CD4-positive, CD25-positive, alpha-beta regulatory T cell (primary cell): ENCODE results near the gene KCTD17. TPM values are rescaled to one million over a fixed set of nuclear protein-coding genes. Genes with fewer than 3 reads are reported as not detected.
A peak's percentile ranks its signal among the peaks of the same experiment; 100 is the strongest.

Experiments used
- ATAC-seq, 2 donors: fragments of 150-1000 bp; cut with Tn5 transposase; one replicate each; pipeline ENCODE4 v1.10.0; 2021; ENCODE audit warnings: low read depth in 2 of 2, moderate number of reproducible peaks in 2 of 2, moderate library complexity in 1 of 2
- DNase-seq, 3 donors: peaks; one replicate each; pipeline versions ENCODE4 v3.0.0 to v3.0.0-alpha.2; 2012 to 2022; ENCODE audit warnings: mixed read lengths in 1 of 3
- H3K27ac ChIP-seq: one replicate; pipeline ENCODE4 v1.7.0; 2013; ENCODE audit warnings: mild to moderate bottlenecking, low read length; ENCODE audit not compliant: insufficient read depth, poor library complexity, severe bottlenecking
- H3K27me3 ChIP-seq: one replicate; pipeline ENCODE4 v1.7.0; 2013; ENCODE audit warnings: low read length; ENCODE audit not compliant: control insufficient read depth, insufficient read depth
- H3K36me3 ChIP-seq: one replicate; pipeline ENCODE4 v1.7.0; 2013; ENCODE audit warnings: mild to moderate bottlenecking, low read length, moderate library complexity; ENCODE audit not compliant: control insufficient read depth, insufficient read depth
- H3K4me1 ChIP-seq: 2 replicates; pipeline ENCODE4 v1.7.0; 2013; ENCODE audit warnings: mild to moderate bottlenecking, low read length; ENCODE audit not compliant: insufficient read depth, control insufficient read depth, poor library complexity, severe bottlenecking
- H3K4me3 ChIP-seq: one replicate; pipeline ENCODE4 v1.7.0; 2013; ENCODE audit warnings: low read depth, mild to moderate bottlenecking, low read length, moderate library complexity
- H3K9me3 ChIP-seq, 2 experiments: 1 replicate in 1 of 2; 2 replicates in 1 of 2; pipeline ENCODE4 v1.7.0; 2013; ENCODE audit warnings: low read length in 2 of 2, mild to moderate bottlenecking in 1 of 2, moderate library complexity in 1 of 2; ENCODE audit not compliant: control insufficient read depth in 2 of 2
- H3K27ac Mint-ChIP-seq, 3 donors: one replicate each; pipeline ENCODE4 v1.8.0; 2020 to 2022; ENCODE audit warnings: mild to moderate bottlenecking in 3 of 3, mixed read lengths in 3 of 3, moderate library complexity in 2 of 3
- H3K27me3 Mint-ChIP-seq: one replicate; pipeline ENCODE4 v1.8.0; 2022; ENCODE audit warnings: mild to moderate bottlenecking, mixed read lengths
- H3K36me3 Mint-ChIP-seq: one replicate; pipeline ENCODE4 v1.8.0; 2020; ENCODE audit warnings: mixed read lengths
- H3K4me1 Mint-ChIP-seq, 4 donors: one replicate each; pipeline ENCODE4 v1.8.0; 2020 to 2022; ENCODE audit warnings: mixed read lengths in 4 of 4, mild to moderate bottlenecking in 1 of 4
- H3K4me3 Mint-ChIP-seq, 4 donors: one replicate each; pipeline ENCODE4 v1.8.0; 2020 to 2022; ENCODE audit warnings: mild to moderate bottlenecking in 4 of 4, mixed read lengths in 4 of 4, moderate library complexity in 3 of 4
- H3K9me3 Mint-ChIP-seq, 7 donors: one replicate each; pipeline ENCODE4 v1.8.0; 2020 to 2022; ENCODE audit warnings: mixed read lengths in 7 of 7, mild to moderate bottlenecking in 3 of 7, moderate library complexity in 2 of 7
- polyA plus RNA-seq, 4 donors: library from polyadenylated mRNA; unstranded; fragments of 300-500 nt; fragmentation: Illumina TruSeq; gene quantifications; one replicate each; pipeline ENCODE4 v1.2.3, GENCODE V29; 2021
- total RNA-seq: library from RNA; stranded (reverse); gene quantifications from one replicate; pipeline ENCODE4 v1.2.3, GENCODE V29; 2022

KCTD17 gene
- total and polyA plus RNA-seq, 5 donors from 2014 or later, result 10.9 to 33.5 (median 14.1) TPM

DNA sequence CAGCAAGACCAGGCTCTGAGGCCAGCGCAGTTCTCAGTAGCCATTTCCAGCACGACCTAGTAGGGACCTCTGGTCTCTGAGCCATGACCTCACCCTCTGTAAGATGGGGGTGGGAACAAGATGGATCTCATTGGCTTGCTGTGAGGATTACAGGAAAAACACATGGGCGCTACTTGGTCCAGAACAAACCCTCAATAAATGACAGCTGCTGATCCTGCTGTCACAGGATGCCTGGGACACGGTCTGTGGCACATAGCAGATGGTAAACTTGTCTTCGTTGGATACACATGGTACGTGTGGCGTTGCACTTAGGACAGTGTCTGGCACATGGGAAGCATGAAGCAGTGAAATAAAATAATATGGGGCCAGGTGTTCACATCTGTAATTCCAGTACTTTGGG, 4.5 kb upstream of the KCTD17 start:
- no peak overlapping the region for H3K27ac Mint-ChIP-seq

DNA sequence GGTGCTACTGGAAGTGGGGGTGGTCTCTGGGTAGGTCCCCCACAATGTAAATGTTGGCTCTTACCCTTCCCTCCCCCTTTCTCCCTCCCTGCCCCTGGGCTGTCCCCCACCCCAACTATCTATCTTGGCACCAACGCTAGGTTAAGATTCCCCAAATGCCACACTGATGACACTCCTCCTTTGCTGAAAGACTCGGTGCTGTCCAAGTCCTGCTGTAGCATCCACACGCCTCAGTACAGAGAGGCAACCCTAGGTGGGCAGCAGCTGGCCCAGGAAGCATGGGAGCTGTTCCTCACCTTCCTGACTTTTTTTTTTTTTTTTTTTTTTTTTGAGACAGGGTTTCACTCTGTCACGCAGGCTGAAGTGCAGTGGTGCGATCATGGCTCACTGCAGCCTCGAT, 3.4 kb upstream of the KCTD17 start:
- Histone ChIP-seq H3K27me3 (no peaks in the 10 kb centered on the region), H3K4me3 (no peak overlapping the region), H3K4me1 (peaks cover 16% of the 10 kb centered on the region), H3K27ac (no peak overlapping the region), H3K36me3 (no peaks in the 10 kb centered on the region), H3K9me3 (no peaks in the 10 kb centered on the region)
- ATAC-seq (no peak), DNase-seq (no peak)
- Mint-ChIP-seq H3K4me1 (peaks cover 0 to 13% (median 6%) of the 10 kb centered on the region in 4 donors), H3K27me3 (no peaks in the 10 kb centered on the region), H3K9me3 (peaks cover 0 to 2% (median 0%) of the 10 kb centered on the region in 7 donors), H3K27ac (no peak overlapping the region), H3K36me3 (no peaks in the 10 kb centered on the region), H3K4me3 (no peak overlapping the region)

More for the DNA sequence above, 4.5 kb upstream of the KCTD17 start:
- peaks cover 0 to 4% (median 0%) of the 10 kb centered on the region in 4 donors for H3K4me1 Mint-ChIP-seq
- ATAC-seq (no peak), DNase-seq (no peak)
- no peaks in the 10 kb centered on the region for H3K27me3 ChIP-seq
- H3K9me3 ChIP-seq, result no peaks in the 10 kb centered on the region
- H3K27me3 Mint-ChIP-seq, result no peaks in the 10 kb centered on the region
- no peaks in the 10 kb centered on the region for H3K36me3 ChIP-seq
- H3K4me3 Mint-ChIP-seq, result no peak overlapping the region
- H3K27ac ChIP-seq, result no peak overlapping the region
- H3K9me3 Mint-ChIP-seq, result peaks cover 0 to 2% (median 0%) of the 10 kb centered on the region in 7 donors
- peaks cover 6% of the 10 kb centered on the region for H3K4me1 ChIP-seq
- no peaks in the 10 kb centered on the region for H3K36me3 Mint-ChIP-seq
- H3K4me3 ChIP-seq, result no peak overlapping the region

DNA sequence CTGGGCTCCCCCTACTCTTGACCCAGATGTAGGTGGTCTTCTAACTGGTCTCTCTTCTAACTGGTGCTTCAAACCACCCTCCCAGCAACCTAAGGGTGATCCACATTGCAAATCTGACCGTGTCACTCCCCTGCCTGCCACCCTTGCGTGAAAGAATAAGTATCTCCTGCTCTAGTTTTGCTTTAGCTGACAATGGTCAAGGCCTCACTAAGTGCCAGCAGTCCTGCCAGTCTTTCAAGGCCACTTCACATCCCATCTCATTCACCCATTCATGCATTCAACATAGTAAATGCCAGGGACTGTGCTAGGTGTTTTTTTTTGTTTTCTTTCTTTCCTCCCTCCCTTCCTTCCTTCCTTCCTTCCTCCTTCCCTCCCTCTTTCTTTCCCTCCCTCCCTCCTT, 2.3 kb upstream of the KCTD17 start:
- DNase-seq (no peak), ATAC-seq (no peak)
- Mint-ChIP-seq H3K4me3 (no peak overlapping the region), H3K9me3 (peaks cover 0 to 2% (median 0%) of the 10 kb centered on the region in 7 donors), H3K36me3 (peaks cover 4% of the 10 kb centered on the region), H3K27me3 (no peaks in the 10 kb centered on the region), H3K27ac (peak overlapping the region in 1 of 3 donors; percentile 78), H3K4me1 (peaks cover 0 to 15% (median 7%) of the 10 kb centered on the region in 4 donors)
- Histone ChIP-seq H3K4me1 (peaks cover 16% of the 10 kb centered on the region), H3K27ac (no peak overlapping the region), H3K4me3 (no peak overlapping the region), H3K27me3 (no peaks in the 10 kb centered on the region), H3K36me3 (peaks cover 3% of the 10 kb centered on the region), H3K9me3 (no peaks in the 10 kb centered on the region)

DNA sequence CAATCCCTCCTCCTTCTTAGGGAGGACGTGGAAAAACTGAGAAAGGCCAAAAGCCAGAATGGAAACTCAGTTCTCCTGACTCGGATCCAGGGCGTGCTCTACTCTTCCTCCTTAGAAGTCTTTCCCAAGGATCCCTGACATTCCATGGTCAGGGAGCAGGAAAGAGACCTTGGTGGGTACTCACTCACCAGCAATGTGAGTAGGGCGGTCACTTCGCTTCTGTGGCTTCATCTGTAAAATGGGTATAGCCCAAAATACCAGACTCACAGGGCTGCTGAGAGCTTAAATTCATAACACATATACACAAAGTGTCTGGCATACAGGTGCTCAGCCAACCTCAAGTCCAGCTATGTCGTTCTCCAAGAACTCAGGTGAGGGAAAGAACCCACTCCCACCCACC, 629 bp upstream of the KCTD17 start:
- Histone ChIP-seq H3K4me1 (peaks cover 16% of the 10 kb centered on the region), H3K27ac (no peak overlapping the region), H3K36me3 (peaks cover 6% of the 10 kb centered on the region), H3K27me3 (no peaks in the 10 kb centered on the region), H3K9me3 (no peaks in the 10 kb centered on the region), H3K4me3 (no peak overlapping the region)
- no peaks in the 10 kb centered on the region for H3K27me3 Mint-ChIP-seq
- H3K27ac Mint-ChIP-seq, result no peak overlapping the region
- peak overlapping the region; percentile 65 to 81 (median 79) for H3K4me3 Mint-ChIP-seq
- ATAC-seq (no peak), DNase-seq (no peak)
- peaks cover 4% of the 10 kb centered on the region for H3K36me3 Mint-ChIP-seq
- peaks cover 0 to 2% (median 0%) of the 10 kb centered on the region in 7 donors for H3K9me3 Mint-ChIP-seq
- peaks cover 0 to 15% (median 7%) of the 10 kb centered on the region in 4 donors for H3K4me1 Mint-ChIP-seq

DNA sequence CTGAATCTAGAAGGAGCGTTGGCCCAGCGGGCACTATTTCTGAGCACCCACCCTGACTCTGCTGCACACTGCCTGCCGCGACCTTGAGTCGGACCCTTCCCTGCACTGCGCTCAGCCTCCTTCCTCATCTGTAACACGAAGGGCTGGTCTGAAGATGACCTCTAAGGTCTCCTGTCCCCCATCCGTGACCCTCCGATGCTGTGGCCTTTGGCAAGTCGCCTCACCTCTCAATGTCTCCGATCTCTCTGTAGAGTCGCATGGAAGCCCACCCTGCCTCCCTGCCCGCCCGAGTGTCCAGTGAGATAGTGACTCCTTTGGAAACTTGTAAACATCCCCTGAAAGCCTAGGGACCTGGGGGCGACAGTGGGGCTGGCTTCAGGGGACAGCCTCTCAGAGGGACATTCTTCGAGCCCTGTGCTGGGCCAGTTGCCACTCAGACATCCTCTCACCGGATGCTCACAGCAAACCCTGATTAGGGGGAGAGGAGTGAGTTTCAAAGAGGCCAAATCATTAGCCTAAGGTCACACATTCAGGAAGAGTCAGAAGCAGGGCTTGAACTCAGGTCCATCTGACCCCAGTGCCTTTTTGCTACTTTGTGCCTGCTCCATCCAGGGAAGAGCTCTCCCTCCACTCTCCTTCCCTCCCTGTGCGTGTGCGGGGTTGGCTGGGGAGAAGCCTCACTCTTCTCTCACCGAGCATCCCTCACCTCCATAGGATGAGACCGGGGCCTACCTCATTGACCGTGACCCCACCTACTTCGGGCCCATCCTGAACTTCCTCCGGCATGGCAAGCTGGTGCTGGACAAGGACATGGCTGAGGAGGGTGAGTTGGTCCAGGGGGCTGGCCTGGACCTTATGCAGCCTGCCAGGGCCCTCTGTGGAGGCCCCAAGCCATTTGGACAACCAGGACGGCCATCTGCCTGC, 1.1 kb downstream of the KCTD17 start:
- H3K4me3 Mint-ChIP-seq, result peak overlapping the region; percentile 85 to 87 (median 86)

DNA sequence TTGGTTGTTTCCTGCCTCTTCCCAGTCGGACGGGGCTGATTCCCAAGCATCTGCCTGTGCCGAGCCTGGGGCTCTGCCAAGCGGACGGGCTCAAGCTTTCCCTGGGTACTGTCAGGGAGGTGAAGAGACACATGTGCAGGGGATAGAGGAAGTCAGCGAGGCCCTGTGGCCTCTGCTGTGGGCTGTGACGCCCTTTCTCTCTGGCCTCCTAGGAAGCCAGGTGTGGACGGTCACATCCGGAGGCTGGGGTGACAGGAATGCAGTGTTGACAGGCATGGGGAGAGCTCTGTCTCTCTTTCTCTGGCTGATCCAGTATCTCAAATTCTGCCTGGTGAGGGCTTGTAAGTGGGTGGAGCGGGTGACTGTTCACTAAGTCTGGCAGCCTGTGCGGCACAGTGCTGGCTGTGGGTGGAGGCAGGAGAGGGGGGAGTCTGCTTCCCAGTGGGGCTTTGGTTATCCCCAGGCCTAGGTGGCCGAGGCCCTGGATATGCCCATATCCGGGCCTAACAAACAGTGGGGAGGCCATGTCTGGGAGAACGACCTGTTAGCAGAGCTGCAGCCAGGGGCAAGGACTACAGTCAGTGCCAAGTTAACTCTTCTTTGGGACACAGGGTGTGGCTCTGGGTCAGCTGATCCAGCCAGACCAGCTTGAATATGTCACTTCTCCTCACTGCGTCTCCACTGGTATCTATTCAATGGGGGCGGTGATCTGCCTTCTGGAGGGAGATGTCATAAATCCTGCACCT, 1.9 kb downstream of the KCTD17 start:
- no peaks in the 10 kb centered on the region for H3K9me3 ChIP-seq
- peaks cover 0 to 2% (median 0%) of the 10 kb centered on the region in 7 donors for H3K9me3 Mint-ChIP-seq
- H3K4me3 Mint-ChIP-seq, result peak overlapping the region; percentile 58 to 87 (median 77)
- peaks cover 16% of the 10 kb centered on the region for H3K4me1 ChIP-seq
- ATAC-seq (no peak), DNase-seq (no peak)
- no peak overlapping the region for H3K4me3 ChIP-seq
- peak overlapping the region in 2 of 3 donors; percentile 49 to 69 for H3K27ac Mint-ChIP-seq
- no peak overlapping the region for H3K27ac ChIP-seq
- H3K36me3 Mint-ChIP-seq, result peaks cover 16% of the 10 kb centered on the region
- H3K4me1 Mint-ChIP-seq, result peaks cover 0 to 15% (median 7%) of the 10 kb centered on the region in 4 donors
- peaks cover 28% of the 10 kb centered on the region for H3K36me3 ChIP-seq
- H3K27me3 Mint-ChIP-seq, result no peaks in the 10 kb centered on the region
- no peaks in the 10 kb centered on the region for H3K27me3 ChIP-seq

More for the DNA sequence above, 1.1 kb downstream of the KCTD17 start:
- no peaks in the 10 kb centered on the region for H3K27me3 ChIP-seq
- DNase-seq (no peak), ATAC-seq (no peak)
- H3K36me3 ChIP-seq, result peaks cover 23% of the 10 kb centered on the region
- H3K4me3 ChIP-seq, result peak overlapping the region; percentile 26
- Mint-ChIP-seq H3K27me3 (no peaks in the 10 kb centered on the region), H3K9me3 (peaks cover 0 to 2% (median 0%) of the 10 kb centered on the region in 7 donors), H3K36me3 (peaks cover 12% of the 10 kb centered on the region), H3K4me1 (peaks cover 0 to 15% (median 7%) of the 10 kb centered on the region in 4 donors), H3K27ac (peak overlapping the region in 2 of 3 donors; percentile 49 to 83)
- H3K27ac ChIP-seq, result no peak overlapping the region
- H3K9me3 ChIP-seq, result no peaks in the 10 kb centered on the region
- peaks cover 16% of the 10 kb centered on the region for H3K4me1 ChIP-seq

DNA sequence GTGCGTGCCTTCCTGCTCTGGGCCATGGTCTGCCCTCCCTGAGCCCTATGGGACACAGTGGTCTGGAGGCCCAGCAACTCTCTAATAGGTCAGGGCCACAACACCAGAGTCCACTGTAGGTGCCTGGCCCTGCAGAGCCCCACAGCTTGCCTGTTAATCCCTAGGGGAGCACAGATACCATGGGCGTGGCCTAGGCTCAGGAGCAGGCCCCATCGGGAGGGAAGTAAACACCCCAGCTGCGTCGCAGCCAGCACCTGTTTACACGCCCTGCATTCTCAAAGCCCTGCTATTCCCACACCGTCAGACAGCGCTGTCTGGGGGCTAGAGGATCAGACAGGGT, 2.5 kb downstream of the KCTD17 start:
- Mint-ChIP-seq H3K9me3 (peaks cover 0 to 2% (median 0%) of the 10 kb centered on the region in 7 donors), H3K4me1 (peaks cover 0 to 15% (median 7%) of the 10 kb centered on the region in 4 donors), H3K4me3 (peak overlapping the region; percentile 58 to 87 (median 68)), H3K27ac (no peak overlapping the region), H3K27me3 (no peaks in the 10 kb centered on the region), H3K36me3 (peaks cover 16% of the 10 kb centered on the region)
- H3K27ac ChIP-seq, result no peak overlapping the region
- no peaks in the 10 kb centered on the region for H3K27me3 ChIP-seq
- no peaks in the 10 kb centered on the region for H3K9me3 ChIP-seq
- H3K36me3 ChIP-seq, result peaks cover 30% of the 10 kb centered on the region
- peaks cover 16% of the 10 kb centered on the region for H3K4me1 ChIP-seq
- no peak overlapping the region for H3K4me3 ChIP-seq
- DNase-seq (no peak), ATAC-seq (no peak)
